OCI-LY3 (cell line): ENCODE data around the gene NRAP.

Experiments used
- H2AFZ ChIP-seq: fragments of 200-600, 300-600 bp; shearing (Covaris generic); 2 replicates; pipeline ENCODE4 v1.6.0; 2014; ENCODE audit warnings: antibody characterized with exemption, low read depth, low read length
- H3K27ac ChIP-seq: fragments of 200-600, 300-600 bp; sonication (generic); 2 replicates; pipeline ENCODE4 v1.5.1; 2014; ENCODE audit warnings: mild to moderate bottlenecking, low read length, moderate library complexity, mixed read lengths
- H3K27me3 ChIP-seq: fragments of 200-600, 300-600 bp; sonication (generic); 2 replicates; pipeline ENCODE4 v1.6.1; 2014; ENCODE audit warnings: low read depth, low read length, mixed read lengths
- H3K36me3 ChIP-seq: fragments of 200-600, 300-600 bp; sonication (generic); replicated peaks from 2 replicates; pipeline ENCODE3; 2014; ENCODE audit warnings: low read depth, low read length, mixed read lengths
- H3K4me1 ChIP-seq: fragments of 300-600, 200-600 bp; sonication (generic); 2 replicates; pipeline ENCODE4 v1.6.1; 2014; ENCODE audit warnings: low read length, mixed read lengths
- H3K4me2 ChIP-seq: fragments of 200-600, 300-600 bp; sonication (generic); 2 replicates; pipeline ENCODE4 v1.6.1; 2014; ENCODE audit warnings: low read length, mixed read lengths
- H3K4me3 ChIP-seq: fragments of 300-600, 200-600 bp; sonication (generic); 2 replicates; pipeline ENCODE4 v1.5.1; 2014; ENCODE audit warnings: antibody characterized with exemption, mild to moderate bottlenecking, low read length, moderate library complexity
- H3K79me2 ChIP-seq: fragments of 300-600, 200-600 bp; shearing (Covaris generic); 2 replicates; pipeline ENCODE4 v1.6.1; 2014; ENCODE audit warnings: mild to moderate bottlenecking, low read length, mixed read lengths
- H3K9ac ChIP-seq: fragments of 300-600, 200-600 bp; shearing (Covaris generic); 2 replicates; pipeline ENCODE4 v1.6.0; 2014; ENCODE audit warnings: mild to moderate bottlenecking, low read length, moderate library complexity
- H3K9me3 ChIP-seq: fragments of 200-600, 300-600 bp; shearing (Covaris generic); 2 replicates; pipeline ENCODE4 v1.6.1; 2014; ENCODE audit warnings: low read length, mixed read lengths; ENCODE audit not compliant: insufficient read depth
- H4K20me1 ChIP-seq: fragments of 200-600, 300-600 bp; sonication (generic); 2 replicates; pipeline ENCODE4 v1.6.1; 2016; ENCODE audit warnings: low read length, mixed read lengths; ENCODE audit not compliant: insufficient read depth
- EZH2phosphoT487 ChIP-seq: fragments of 200-600 bp; shearing (Covaris generic); IDR thresholded peaks from 2 replicates; pipeline ENCODE4 v1.6.1; 2018; ENCODE audit warnings: antibody characterized with exemption, mixed run types, low read depth
- TF ChIP-seq, protein P1 (sequence below): fragments of 200-600, 300-600 bp; sonication (generic); IDR thresholded peaks from 2 replicates; pipeline ENCODE4 v1.5.1; 2014; ENCODE audit warnings: antibody characterized with exemption, low read length, low read depth

NRAP gene

DNA sequence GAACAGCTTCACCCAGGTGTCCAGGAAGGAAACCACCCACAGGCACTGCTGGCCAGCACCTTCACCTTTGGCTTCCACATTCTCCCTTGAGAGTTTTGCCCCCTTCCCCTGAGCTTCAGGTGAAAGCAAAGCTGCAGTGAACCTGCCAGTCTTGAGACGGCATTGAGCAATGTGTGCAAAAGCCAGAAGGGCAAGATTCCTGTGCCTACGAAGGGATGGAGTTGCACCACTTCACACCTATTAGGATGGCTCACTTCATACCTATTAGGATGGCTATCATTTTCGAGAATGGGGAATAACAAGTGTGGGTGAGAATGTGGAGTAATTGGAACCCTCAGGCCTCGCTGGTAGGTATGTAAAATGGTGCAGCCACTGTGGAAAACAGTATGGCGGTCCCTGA is 103.8 kb downstream of the NRAP start:
- Histone ChIP-seq H3K27me3 (no peaks in the 10 kb centered on the region), H3K36me3 (no peaks in the 10 kb centered on the region), H3K4me1 (0 out of 2 replicates have a peak, but pooled peaks cover 3% of the 10 kb centered on the region), H3K27ac (no peak overlapping the region), H3K4me3 (no peak overlapping the region), H3K4me2 (no peak overlapping the region), H2AFZ (no peak overlapping the region), H3K9me3 (no peaks in the 10 kb centered on the region), H3K9ac (no peak overlapping the region), H4K20me1 (no peaks in the 10 kb centered on the region), H3K79me2 (no peaks in the 10 kb centered on the region)
- TF ChIP-seq EZH2phosphoT487: no peak
- TF ChIP-seq, protein P1, sequence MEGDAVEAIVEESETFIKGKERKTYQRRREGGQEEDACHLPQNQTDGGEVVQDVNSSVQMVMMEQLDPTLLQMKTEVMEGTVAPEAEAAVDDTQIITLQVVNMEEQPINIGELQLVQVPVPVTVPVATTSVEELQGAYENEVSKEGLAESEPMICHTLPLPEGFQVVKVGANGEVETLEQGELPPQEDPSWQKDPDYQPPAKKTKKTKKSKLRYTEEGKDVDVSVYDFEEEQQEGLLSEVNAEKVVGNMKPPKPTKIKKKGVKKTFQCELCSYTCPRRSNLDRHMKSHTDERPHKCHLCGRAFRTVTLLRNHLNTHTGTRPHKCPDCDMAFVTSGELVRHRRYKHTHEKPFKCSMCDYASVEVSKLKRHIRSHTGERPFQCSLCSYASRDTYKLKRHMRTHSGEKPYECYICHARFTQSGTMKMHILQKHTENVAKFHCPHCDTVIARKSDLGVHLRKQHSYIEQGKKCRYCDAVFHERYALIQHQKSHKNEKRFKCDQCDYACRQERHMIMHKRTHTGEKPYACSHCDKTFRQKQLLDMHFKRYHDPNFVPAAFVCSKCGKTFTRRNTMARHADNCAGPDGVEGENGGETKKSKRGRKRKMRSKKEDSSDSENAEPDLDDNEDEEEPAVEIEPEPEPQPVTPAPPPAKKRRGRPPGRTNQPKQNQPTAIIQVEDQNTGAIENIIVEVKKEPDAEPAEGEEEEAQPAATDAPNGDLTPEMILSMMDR: no peak

DNA sequence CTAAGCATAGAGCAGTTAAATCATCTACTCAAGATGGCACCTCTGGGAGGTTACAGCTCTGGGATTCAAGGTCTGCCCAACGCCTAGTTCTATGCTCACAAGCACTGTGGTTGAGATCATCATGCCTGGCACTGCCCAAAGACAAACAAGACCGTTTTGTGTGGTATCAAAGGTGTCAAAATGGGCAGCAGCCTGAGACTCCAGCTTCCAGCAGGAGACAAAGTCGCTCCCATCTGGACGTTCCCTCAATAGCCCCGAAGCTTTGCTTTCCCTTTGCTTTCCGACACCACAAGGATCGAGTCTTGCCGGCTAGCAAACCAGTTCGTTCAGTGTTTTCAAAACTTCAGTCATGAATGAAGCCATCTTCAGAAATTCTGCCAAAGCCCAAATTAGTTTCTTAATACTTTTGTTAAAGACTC is 105.9 kb downstream of the NRAP start:
- Histone ChIP-seq H3K79me2 (no peaks in the 10 kb centered on the region), H2AFZ (no peak overlapping the region), H3K27me3 (no peaks in the 10 kb centered on the region), H3K27ac (no peak overlapping the region), H3K4me3 (no peak overlapping the region), H3K9me3 (no peaks in the 10 kb centered on the region), H3K4me1 (0 out of 2 replicates have a peak, but pooled peaks cover under 1% of the 10 kb centered on the region), H4K20me1 (no peaks in the 10 kb centered on the region), H3K4me2 (no peak overlapping the region), H3K36me3 (no peaks in the 10 kb centered on the region), H3K9ac (no peak overlapping the region)
- TF ChIP-seq, protein P1: no peak
- no peak for TF ChIP-seq EZH2phosphoT487

DNA sequence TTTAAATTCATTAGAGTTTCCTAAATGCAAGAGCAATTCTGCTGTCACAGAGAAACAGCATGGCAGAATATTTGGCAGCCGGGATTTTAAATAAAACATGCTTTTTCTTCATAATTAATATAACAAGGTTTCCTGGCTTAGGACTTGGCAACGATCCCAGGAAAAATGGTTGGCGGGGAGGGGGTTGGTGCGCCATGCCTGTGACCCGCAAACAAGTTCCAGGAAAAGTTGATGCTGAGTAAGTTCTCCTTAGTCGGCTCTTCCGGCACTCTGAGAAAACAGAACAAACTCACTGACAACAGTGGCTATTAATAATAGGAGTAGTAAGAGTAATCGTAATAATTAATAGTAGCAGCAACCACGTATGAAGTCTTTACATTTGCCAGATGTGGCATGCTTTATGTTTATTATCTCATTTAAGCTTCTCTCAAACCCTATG is 106.4 kb downstream of the NRAP start:
- no peaks in the 10 kb centered on the region for H3K4me1 ChIP-seq
- no peak overlapping the region for H2AFZ ChIP-seq
- H3K27me3 ChIP-seq: no peaks in the 10 kb centered on the region
- no peak overlapping the region for H3K27ac ChIP-seq
- H3K9me3 ChIP-seq: no peaks in the 10 kb centered on the region
- no peak overlapping the region for H3K9ac ChIP-seq
- TF ChIP-seq EZH2phosphoT487: no peak
- TF ChIP-seq, protein P1: no peak
- H3K4me3 ChIP-seq: no peak overlapping the region
- H3K79me2 ChIP-seq: no peaks in the 10 kb centered on the region
- H3K36me3 ChIP-seq: no peaks in the 10 kb centered on the region
- H4K20me1 ChIP-seq: no peaks in the 10 kb centered on the region
- H3K4me2 ChIP-seq: no peak overlapping the region

DNA sequence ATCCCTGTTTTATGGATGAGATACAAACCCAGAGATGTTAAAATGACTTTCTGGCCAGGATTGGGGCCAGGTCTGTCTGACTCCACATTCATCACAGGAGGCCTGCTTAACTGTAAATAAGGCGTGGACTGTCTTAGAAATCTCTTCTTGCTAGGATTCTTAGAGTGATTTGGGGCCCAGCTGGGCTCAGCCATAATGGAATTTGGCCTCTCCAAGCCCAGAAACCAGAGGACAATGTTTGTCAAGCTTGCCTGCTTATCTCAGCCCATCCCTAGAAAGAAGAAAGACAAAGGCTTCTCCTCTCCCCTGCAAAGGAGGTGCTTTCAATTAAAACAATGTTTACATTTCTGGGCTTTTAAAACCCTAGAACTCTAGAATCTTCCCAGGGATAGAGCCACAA is 108.1 kb downstream of the NRAP start:
- Histone ChIP-seq H3K4me2 (no peak overlapping the region), H2AFZ (no peak overlapping the region), H4K20me1 (no peaks in the 10 kb centered on the region), H3K9ac (no peak overlapping the region), H3K27ac (no peak overlapping the region), H3K4me3 (no peak overlapping the region), H3K79me2 (no peaks in the 10 kb centered on the region), H3K27me3 (no peaks in the 10 kb centered on the region), H3K4me1 (peaks cover 6% of the 10 kb centered on the region), H3K9me3 (no peaks in the 10 kb centered on the region), H3K36me3 (no peaks in the 10 kb centered on the region)
- TF ChIP-seq, protein P1: no peak
- no peak for TF ChIP-seq EZH2phosphoT487
